H1 (cell line): ENCODE measurements around the gene DIAPH2. TPM values are rescaled to one million over a fixed set of nuclear protein-coding genes. Genes with fewer than 3 reads are reported as not detected.

ENCODE experiments used
- CTCF ChIA-PET: fragments of 300-600 bp; sonication (Branson Sonifier 250); formaldehyde crosslinking; loops from one replicate; lab custom pipeline; 2021; ENCODE audit not compliant: partially characterized antibody; lab: Charles Lee
- POLR2A ChIA-PET: fragments of 300-600 bp; sonication (Branson Sonifier 250); formaldehyde crosslinking; loops from one replicate; lab custom pipeline; 2021; ENCODE audit warnings: inconsistent platforms; ENCODE audit not compliant: partially characterized antibody; lab: Charles Lee
- DNase-seq, 2 experiments: peaks; one replicate each; pipeline versions ENCODE4 v3.0.0 to v3.0.0-alpha.2; 2010 to 2022; ENCODE audit warnings: low spot score in 2 of 2, low read depth in 1 of 2, mixed read lengths in 1 of 2
- FAIRE-seq: peaks from 2 replicates; lab custom pipeline; 2011; peaks lifted over from hg19 to GRCh38; lab: Jason Lieb, UNC
- H2AFZ ChIP-seq: 2 replicates; pipeline ENCODE4 v1.8.1; 2012; ENCODE audit warnings: low read length, inconsistent platforms
- H2AK5ac ChIP-seq: 2 replicates; pipeline ENCODE4 v1.6.1; 2013; ENCODE audit warnings: low read depth, low read length
- H2BK120ac ChIP-seq: replicated peaks from 2 replicates; pipeline ENCODE3; 2013; ENCODE audit warnings: low read depth, low read length, inconsistent platforms
- H2BK12ac ChIP-seq: 2 replicates; pipeline ENCODE4 v1.6.1; 2013; ENCODE audit warnings: low read depth, low read length
- H2BK15ac ChIP-seq: 2 replicates; pipeline ENCODE4 v1.6.1; 2013; ENCODE audit warnings: low read length
- H2BK20ac ChIP-seq: 2 replicates; pipeline ENCODE4 v1.6.1; 2013; ENCODE audit warnings: low read length
- H2BK5ac ChIP-seq: 2 replicates; pipeline ENCODE4 v1.6.1; 2013; ENCODE audit warnings: low read depth, low read length
- H3K14ac ChIP-seq: 2 replicates; pipeline ENCODE4 v1.6.1; 2013; ENCODE audit warnings: inconsistent platforms; ENCODE audit not compliant: insufficient read length
- H3K18ac ChIP-seq: 2 replicates; pipeline ENCODE4 v1.6.1; 2013; ENCODE audit warnings: low read length; ENCODE audit errors: extremely low read depth
- H3K23ac ChIP-seq: 2 replicates; pipeline ENCODE4 v1.6.1; 2013; ENCODE audit warnings: inconsistent platforms; ENCODE audit not compliant: insufficient read length
- H3K23me2 ChIP-seq: 2 replicates; pipeline ENCODE4 v1.6.1; 2013; ENCODE audit warnings: low read depth, low read length
- H3K27ac ChIP-seq: 2 replicates; pipeline ENCODE4 v1.6.1; 2011; ENCODE audit warnings: low read depth, low read length, inconsistent platforms
- H3K27me3 ChIP-seq, 4 experiments: replicated peaks in 1 of 4; 1 replicate in 1 of 4; 2 replicates in 3 of 4; pipeline versions ENCODE4 v1.6.1 to v1.8.1; 2011 to 2013; ENCODE audit warnings: low read length in 3 of 4, mild to moderate bottlenecking in 3 of 4, inconsistent platforms in 2 of 4, mixed read lengths in 2 of 4, moderate library complexity in 1 of 4; ENCODE audit not compliant: control insufficient read depth in 3 of 4, insufficient read depth in 3 of 4; ENCODE audit errors: extremely low read depth in 1 of 4
- H3K36me3 ChIP-seq, 4 experiments: 2 replicates each; pipeline versions ENCODE4 v1.6.1 to v1.8.1; 2011 to 2013; ENCODE audit warnings: mild to moderate bottlenecking in 4 of 4, low read length in 3 of 4, moderate library complexity in 2 of 4, control low read depth in 1 of 4, inconsistent platforms in 1 of 4; ENCODE audit not compliant: insufficient read depth in 4 of 4, control insufficient read depth in 2 of 4
- H3K4ac ChIP-seq: replicated peaks from 2 replicates; pipeline ENCODE3; 2013; ENCODE audit warnings: low read length, low read depth, mixed read lengths, inconsistent platforms; ENCODE audit not compliant: insufficient read length
- H3K4me1 ChIP-seq, 4 experiments: replicated peaks in 1 of 4; 1 replicate in 1 of 4; 2 replicates in 3 of 4; pipeline versions ENCODE4 v1.6.1 to v1.8.1; 2011 to 2013; ENCODE audit warnings: low read length in 3 of 4, inconsistent platforms in 2 of 4, mixed read lengths in 1 of 4; ENCODE audit not compliant: insufficient read depth in 4 of 4, control insufficient read depth in 3 of 4
- H3K4me2 ChIP-seq, 2 experiments: 2 replicates each; pipeline versions ENCODE4 v1.6.1 to v1.8.1; 2011 to 2013; ENCODE audit warnings: low read depth in 2 of 2, low read length in 2 of 2, control low read depth in 1 of 2, inconsistent platforms in 1 of 2, mild to moderate bottlenecking in 1 of 2; ENCODE audit not compliant: insufficient read depth in 1 of 2
- H3K4me3 ChIP-seq, 4 experiments: fragments of 200-600, 300-600 bp in 1 of 4; sonication (generic), shearing (Covaris generic), sonication (Bioruptor Twin) in 1 of 4; 2 replicates each; pipeline versions ENCODE4 v1.5.1 to v1.8.1; 2011 to 2016; ENCODE audit warnings: low read length in 4 of 4, low read depth in 3 of 4, control low read depth in 2 of 4, inconsistent platforms in 2 of 4, mild to moderate bottlenecking in 2 of 4, mixed read lengths in 1 of 4, moderate library complexity in 1 of 4; ENCODE audit not compliant: insufficient read depth in 2 of 4; ENCODE audit errors: extremely low read depth in 1 of 4
- H3K56ac ChIP-seq: replicated peaks from 2 replicates; pipeline ENCODE3; 2013; ENCODE audit warnings: low read depth, mild to moderate bottlenecking, mixed read lengths, low read length, inconsistent platforms; ENCODE audit not compliant: insufficient read length
- H3K79me1 ChIP-seq: 2 replicates; pipeline ENCODE4 v1.6.1; 2013; ENCODE audit warnings: low read depth, low read length, control low read depth
- H3K79me2 ChIP-seq, 2 experiments: 2 replicates each; pipeline versions ENCODE4 v1.6.1 to v1.8.1; 2012 to 2013; ENCODE audit warnings: low read length in 2 of 2, mild to moderate bottlenecking in 2 of 2, inconsistent platforms in 1 of 2; ENCODE audit not compliant: insufficient read depth in 2 of 2, control insufficient read depth in 1 of 2
- H3K9ac ChIP-seq, 4 experiments: replicated peaks in 1 of 4; 1 replicate in 1 of 4; 2 replicates in 3 of 4; pipeline versions ENCODE4 v1.6.1 to v1.8.1; 2011 to 2013; ENCODE audit warnings: low read depth in 3 of 4, low read length in 3 of 4, control low read depth in 2 of 4, mild to moderate bottlenecking in 2 of 4, moderate library complexity in 2 of 4, inconsistent platforms in 1 of 4; ENCODE audit errors: extremely low read depth in 1 of 4
- H3K9me3 ChIP-seq, 2 experiments: 2 replicates each; pipeline versions ENCODE4 v1.6.1 to v1.8.1; 2012 to 2013; ENCODE audit warnings: mild to moderate bottlenecking in 2 of 2, moderate library complexity in 2 of 2, control low read depth in 1 of 2, inconsistent platforms in 1 of 2, low read depth in 1 of 2, low read length in 1 of 2, mixed read lengths in 1 of 2; ENCODE audit not compliant: insufficient read depth in 2 of 2
- H4K20me1 ChIP-seq, 2 experiments: replicated peaks in 1 of 2; 2 replicates each; pipeline versions ENCODE3 to v1.8.1; 2011 to 2013; ENCODE audit warnings: inconsistent platforms in 2 of 2, low read length in 2 of 2, mild to moderate bottlenecking in 1 of 2; ENCODE audit not compliant: insufficient read depth in 2 of 2, control insufficient read depth in 1 of 2
- H4K5ac ChIP-seq: 2 replicates; pipeline ENCODE4 v1.6.1; 2013; ENCODE audit warnings: low read length, low read depth, mixed read lengths, inconsistent platforms; ENCODE audit not compliant: insufficient read length
- H4K8ac ChIP-seq: 2 replicates; pipeline ENCODE4 v1.8.0; 2013; ENCODE audit warnings: mild to moderate bottlenecking, moderate library complexity, low read length, inconsistent platforms; ENCODE audit not compliant: insufficient read depth; ENCODE audit errors: extremely low read depth
- H4K91ac ChIP-seq: replicated peaks from 2 replicates; pipeline ENCODE3; 2013; ENCODE audit warnings: low read length, mixed read lengths, inconsistent platforms; ENCODE audit not compliant: insufficient read length
- CHD1 ChIP-seq: IDR thresholded peaks from 2 replicates; pipeline ENCODE4 v1.6.1; 2012; ENCODE audit warnings: low read depth, low read length, improper control_type of control experiment
- EGR1 ChIP-seq: IDR thresholded peaks from 2 replicates; pipeline ENCODE4 v1.6.1; 2011; ENCODE audit warnings: low read depth, low read length, borderline replicate concordance
- RBBP5 ChIP-seq: IDR thresholded peaks from 2 replicates; pipeline ENCODE4 v1.7.1; 2012; ENCODE audit warnings: low read depth, mild to moderate bottlenecking, inconsistent platforms, low read length, moderate library complexity, borderline replicate concordance
- RXRA ChIP-seq: IDR thresholded peaks from 2 replicates; pipeline ENCODE4 v1.6.1; 2011; ENCODE audit warnings: low read depth, mild to moderate bottlenecking, low read length, moderate library complexity; ENCODE audit not compliant: insufficient read depth
- TCF12 ChIP-seq: IDR thresholded peaks from 2 replicates; pipeline ENCODE4 v1.6.1; 2011; ENCODE audit warnings: low read depth, mild to moderate bottlenecking, low read length
- WGBS, 2 experiments: shearing (Covaris generic) in 1 of 2; methylation state at CpG; one replicate each; pipeline versions ENCODE4 v1.1.6 to v1.1.7; 2013 to 2015; ENCODE audit warnings: low lambda C conversion rate in 2 of 2, mixed read lengths in 2 of 2, inconsistent platforms in 1 of 2, low coverage in 1 of 2, missing lambda C conversion rate in 1 of 2; ENCODE audit not compliant: insufficient replicate concordance in 2 of 2, insufficient coverage in 1 of 2, insufficient read length in 1 of 2; ENCODE audit errors: extremely low coverage in 1 of 2, missing lambda C conversion rate in 1 of 2; 5-methylcytosine and 5-hydroxymethylcytosine counted together
- polyA plus RNA-seq, 7 experiments: library from polyadenylated mRNA; depleted of rRNA in 3 of 7; stranded (reverse) in 5 of 7; unstranded in 2 of 7; fragments of >200 nt in 5 of 7; fragments of 200-250 nt in 2 of 7; gene quantifications; 1 replicate in 5 of 7; 2 replicates in 1 of 7; 4 replicates in 1 of 7; pipeline versions ENCODE4 v1.2.1 to v1.2.3, GENCODE V29; 2011 to 2013; ENCODE audit warnings: missing spikeins in 2 of 7, mixed read lengths in 2 of 7
- total RNA-seq: library from RNA; stranded (reverse); fragmentation: NEBNext Ultra II Directional; extraction: Animal tissue kit (Norgen Biotek cat#: 25700); gene quantifications from 2 replicates; pipeline ENCODE4 v1.2.1, GENCODE V29; 2021

The DIAPH2 gene
- total and polyA plus RNA-seq, 2 of the 8 experiments (the other 6 are each of a cell fraction or from before 2014, with no cell fraction given) = 4.4 to 24.3 TPM

GRCh38 chrX:96683997-96684338, 674 bp upstream of the DIAPH2 start:
- peaks cover 0 to 2% of the 10 kb centered on the region in 2 experiments; a peak in 1 of 4 replicates for H3K79me2 ChIP-seq
- 72% methylated on average over 5 of the region's 8 CpGs; no CpG with 5 or more reads in 1 of the 2 experiments for WGBS, 2 experiments
- H2BK20ac ChIP-seq = no peak overlapping the region
- H2AK5ac ChIP-seq = no peak overlapping the region
- H2AFZ ChIP-seq = no peak overlapping the region
- CTCF ChIA-PET = interaction anchor here (0.7 kb wide), 1 partner anchor 35 kb away, joined by 3 read pairs; no protein-coding TSS in a partner anchor
- H3K23me2 ChIP-seq = peaks cover 5% of the 10 kb centered on the region; the same call in 1 of the 2 replicates
- H3K56ac ChIP-seq = no peak overlapping the region
- H3K4me3 ChIP-seq = peak overlapping the region; percentile 56 to 80 (median 70)
- no peaks in the 10 kb centered on the region for H3K27me3 ChIP-seq
- H3K4ac ChIP-seq = no peak overlapping the region
- no peaks in the 10 kb centered on the region for H4K20me1 ChIP-seq
- POLR2A ChIA-PET = no interaction called here
- H3K9me3 ChIP-seq = no peaks in the 10 kb centered on the region
- no peak overlapping the region for H2BK5ac ChIP-seq
- H3K4me2 ChIP-seq = peak overlapping the region; percentile 68 to 96
- no peaks in the 10 kb centered on the region for H3K79me1 ChIP-seq
- DNase-seq = no peak
- H2BK12ac ChIP-seq = no peak overlapping the region
- H4K5ac ChIP-seq = no peak overlapping the region
- H3K4me1 ChIP-seq = peaks cover 0 to 10% (median 3%) of the 10 kb centered on the region in 4 experiments; a peak in 2 of 7 replicates
- no peaks in the 10 kb centered on the region for H3K36me3 ChIP-seq
- H2BK120ac ChIP-seq = no peak overlapping the region
- no peak overlapping the region for H4K91ac ChIP-seq
- no peak overlapping the region for H3K23ac ChIP-seq
- no peak for FAIRE-seq
- H3K18ac ChIP-seq = no peak overlapping the region
- H2BK15ac ChIP-seq = no peak overlapping the region
- no peak overlapping the region for H3K9ac ChIP-seq
- H3K27ac ChIP-seq = no peak overlapping the region
- no peak overlapping the region for H3K14ac ChIP-seq
- H4K8ac ChIP-seq = no peak overlapping the region
- TF ChIP-seq TCF12 = no peak
- no peak for TF ChIP-seq EGR1
- TF ChIP-seq CHD1 = no peak
- no peak for TF ChIP-seq RBBP5
- no peak for TF ChIP-seq RXRA
